K562 (cell line): Measurements from ENCODE around the gene S100A2. TPM values are rescaled to one million over a fixed set of nuclear protein-coding genes. Genes with fewer than 3 reads are reported as not detected.

ENCODE experiments used
- ATAC-seq: fragments of 200-7000 bp; cut with Tn5 transposase; 3 replicates; pipeline ENCODE4 v1.9.1; 2020; ENCODE audit warnings: moderate library complexity
- BruUV-seq: library from RNA; stranded (reverse); fragments of 400-500 nt; replicated peaks from 2 replicates; lab custom pipeline; 2021; lab: Mats Ljungman, UMichigan
- CTCF ChIA-PET: fragments of 300-600 bp; formaldehyde crosslinking; extraction: SDS; loops from one replicate; lab custom pipeline; 2021; ENCODE audit warnings: low intra/inter-chr PET ratio; lab: Yijun Ruan, JAX
- POLR2A ChIA-PET: fragments of 300-600, 350-650 bp; sonication (Branson Sonifier 250); formaldehyde crosslinking; extraction: SDS; loops from one replicate; lab custom pipeline; 2021; ENCODE audit warnings: antibody characterized with exemption, inconsistent platforms; lab: Yijun Ruan, JAX
- DNase-seq, 4 experiments: peaks; one replicate each; pipeline versions ENCODE4 v3.0.0 to v3.0.0-alpha.2; 2011 to 2018; ENCODE audit warnings: low spot score in 3 of 4, mixed read lengths in 3 of 4; ENCODE audit errors: extremely low read depth in 1 of 4
- FAIRE-seq: peaks from 2 replicates; lab custom pipeline; 2011; peaks lifted over from hg19 to GRCh38; lab: Jason Lieb, UNC
- H2AFZ ChIP-seq: 2 replicates; pipeline ENCODE4 v1.6.0; 2011; ENCODE audit warnings: low read depth, low read length, control low read depth, inconsistent platforms
- H3K27ac ChIP-seq: fragments of 200-600 bp; 3 replicates; pipeline ENCODE4 v1.8.0; 2011; ENCODE audit warnings: low read depth, mild to moderate bottlenecking, control low read depth, inconsistent platforms, low read length, moderate library complexity, mixed read lengths; ENCODE audit errors: extremely low read depth
- H3K27me3 ChIP-seq, 2 experiments: fragments of 300-600 bp in 1 of 2; 2 replicates in 1 of 2; 3 replicates in 1 of 2; pipeline versions ENCODE4 v1.6.0 to v1.8.0; 2011; ENCODE audit warnings: inconsistent platforms in 2 of 2, low read length in 2 of 2, mild to moderate bottlenecking in 1 of 2, mixed read lengths in 1 of 2, moderate library complexity in 1 of 2; ENCODE audit not compliant: control insufficient read depth in 2 of 2, insufficient read depth in 2 of 2
- H3K36me3 ChIP-seq: fragments of 300-600 bp; 3 replicates; pipeline ENCODE4 v1.8.0; 2011; ENCODE audit warnings: mild to moderate bottlenecking, low read length, inconsistent platforms; ENCODE audit not compliant: control insufficient read depth, insufficient read depth
- H3K4me1 ChIP-seq, 2 experiments: fragments of 200-600 bp in 1 of 2; replicated peaks in 1 of 2; 2 replicates in 1 of 2; 3 replicates in 1 of 2; pipeline versions ENCODE4 v1.5.1 to v1.8.0; 2011; ENCODE audit warnings: inconsistent platforms in 2 of 2, low read length in 2 of 2, mild to moderate bottlenecking in 1 of 2, mixed read lengths in 1 of 2, moderate library complexity in 1 of 2; ENCODE audit not compliant: control insufficient read depth in 2 of 2, insufficient read depth in 2 of 2
- H3K4me2 ChIP-seq: 2 replicates; pipeline ENCODE4 v1.6.1; 2011; ENCODE audit warnings: low read length, control low read depth, inconsistent platforms, mixed read lengths; ENCODE audit not compliant: insufficient read depth
- H3K4me3 ChIP-seq: fragments of 200-600 bp; sonication (generic), shearing (Covaris generic); 2 replicates; pipeline ENCODE4 v1.5.1; 2016; ENCODE audit warnings: control low read depth, inconsistent platforms
- H3K79me2 ChIP-seq: fragments of 200-600 bp; 3 replicates; pipeline ENCODE4 v1.8.0; 2011; ENCODE audit warnings: low read length, inconsistent platforms; ENCODE audit not compliant: control insufficient read depth, insufficient read depth
- H3K9ac ChIP-seq, 2 experiments: 2 replicates each; pipeline versions ENCODE4 v1.6.0 to v1.6.1; 2011; ENCODE audit warnings: low read depth in 2 of 2, low read length in 2 of 2, control low read depth in 1 of 2, inconsistent platforms in 1 of 2, mild to moderate bottlenecking in 1 of 2, mixed read lengths in 1 of 2; ENCODE audit not compliant: insufficient read depth in 1 of 2
- H3K9me1 ChIP-seq: one replicate; pipeline ENCODE4 v1.6.0; 2011; ENCODE audit warnings: inconsistent platforms, mild to moderate bottlenecking, low read length, moderate library complexity; ENCODE audit not compliant: control insufficient read depth, insufficient read depth
- H3K9me3 ChIP-seq: replicated peaks from 2 replicates; pipeline ENCODE4 v1.5.1; 2011; ENCODE audit warnings: low read depth, low read length, inconsistent platforms; ENCODE audit not compliant: control insufficient read depth, insufficient read depth
- H4K20me1 ChIP-seq: replicated peaks from 2 replicates; pipeline ENCODE4 v1.6.1; 2011; ENCODE audit warnings: low read length, inconsistent platforms, mixed read lengths; ENCODE audit not compliant: control insufficient read depth, insufficient read depth
- BCOR ChIP-seq: fragments of 450-650 bp; IDR thresholded peaks from 2 replicates; pipeline ENCODE4 v1.6.1; 2016
- CHD4 ChIP-seq: fragments of 200-600 bp; sonication (generic); IDR thresholded peaks from 3 replicates; pipeline ENCODE4 v1.6.1; 2012; ENCODE audit warnings: low read depth, mild to moderate bottlenecking, mixed read lengths, low read length, inconsistent platforms; ENCODE audit not compliant: insufficient read depth, insufficient replicate concordance, poor library complexity, severe bottlenecking
- DPF2 ChIP-seq: fragments of 450-650 bp; IDR thresholded peaks from 2 replicates; pipeline ENCODE4 v1.6.1; 2016
- FOS ChIP-seq: IDR thresholded peaks from 3 replicates; pipeline ENCODE4 v1.6.1; 2011; ENCODE audit not compliant: insufficient read length; ENCODE audit errors: extremely low read depth
- FOSL1 ChIP-seq: fragments of 200-800 bp; sonication (Bioruptor generic); conservative IDR thresholded peaks from 2 replicates; pipeline ENCODE4 v1.6.1; 2016; ENCODE audit warnings: missing genetic modification characterization, missing compliant biosample characterization
- HDAC1 ChIP-seq, 2 experiments: fragments of 450-650 bp; IDR thresholded peaks; 2 replicates each; pipeline ENCODE4 v1.6.1; 2016 to 2017; ENCODE audit warnings: inconsistent platforms in 1 of 2, mild to moderate bottlenecking in 1 of 2, moderate library complexity in 1 of 2
- MAFG ChIP-seq: fragments of 450-650 bp; conservative IDR thresholded peaks from 2 replicates; pipeline ENCODE4 v1.6.1; 2016; ENCODE audit warnings: missing genetic modification characterization, missing compliant biosample characterization
- MXI1 ChIP-seq: IDR thresholded peaks from 2 replicates; pipeline ENCODE4 v1.6.1; 2011; ENCODE audit warnings: low read depth, mild to moderate bottlenecking, improper control_type of control experiment, low read length
- NFE2 ChIP-seq: IDR thresholded peaks from 2 replicates; pipeline ENCODE4 v1.6.1; 2014; ENCODE audit warnings: antibody characterized with exemption, low read depth
- PTBP1 ChIP-seq: fragments of 200-400 bp; formaldehyde crosslinking; IDR thresholded peaks from 2 replicates; pipeline ENCODE4 v1.6.1; 2017; ENCODE audit warnings: low read depth, low read length
- RBBP5 ChIP-seq: fragments of 200-600 bp; sonication (generic); IDR thresholded peaks from 2 replicates; pipeline ENCODE4 v1.6.1; 2012; ENCODE audit warnings: borderline replicate concordance, mild to moderate bottlenecking, low read length, control low read depth, inconsistent platforms; ENCODE audit not compliant: insufficient read depth, poor library complexity, severe bottlenecking
- RCOR1 ChIP-seq, 2 experiments: IDR thresholded peaks; 2 replicates each; pipeline ENCODE4 v1.6.1; 2012; ENCODE audit warnings: low read depth in 2 of 2, low read length in 2 of 2, borderline replicate concordance in 1 of 2, improper control_type of control experiment in 1 of 2
- SMARCA5 ChIP-seq: fragments of 450-650 bp; IDR thresholded peaks from 2 replicates; pipeline ENCODE4 v1.6.1; 2016
- ZC3H4 ChIP-seq: sonication (generic); formaldehyde crosslinking; IDR thresholded peaks from 2 replicates; pipeline ENCODE4 v1.9.0; 2021; ENCODE audit warnings: missing genetic modification reagents, borderline replicate concordance
- ZNF316 ChIP-seq: fragments of 450-650 bp; IDR thresholded peaks from 2 replicates; pipeline ENCODE4 v1.6.1; 2016
- ZNF41 ChIP-seq: fragments of 250-450 bp; sonication (Bioruptor Pico); conservative IDR thresholded peaks from 2 replicates; pipeline ENCODE4 v1.4.0; 2020; ENCODE audit warnings: mild to moderate bottlenecking
- ZNF445 ChIP-seq: fragments of 250-450 bp; sonication (Bioruptor Pico); IDR thresholded peaks from 2 replicates; pipeline ENCODE4 v1.4.0; 2020; ENCODE audit warnings: low read depth, mild to moderate bottlenecking, moderate library complexity
- ZNF518B ChIP-seq: fragments of 250-450 bp; sonication (Bioruptor Pico); IDR thresholded peaks from 2 replicates; pipeline ENCODE4 v1.5.0; 2021; ENCODE audit warnings: mild to moderate bottlenecking, moderate library complexity
- ZNF707 ChIP-seq: fragments of 250-450 bp; sonication (Bioruptor Pico); conservative IDR thresholded peaks from 2 replicates; pipeline ENCODE4 v1.8.0; 2022; ENCODE audit warnings: inconsistent platforms, mild to moderate bottlenecking, moderate library complexity
- WGBS: fragments of 100-300 bp; shearing (Covaris generic); methylation state at CpG from one replicate; pipeline ENCODE4 v1.1.6; 2016; ENCODE audit warnings: low coverage, mixed read lengths; ENCODE audit not compliant: insufficient coverage; ENCODE audit errors: missing lambda C conversion rate; 5-methylcytosine and 5-hydroxymethylcytosine counted together
- in situ Hi-C: fragments of 300-500 bp; cut with MboI; formaldehyde crosslinking; loops from 4 replicates; pipeline ENCODE4 v1.15.0; 2018; ENCODE audit warnings: inconsistent platforms, mixed read lengths
- intact Hi-C: fragments of 100-400 bp; cut with micrococcal nuclease; formaldehyde crosslinking; loops from 2 replicates; pipeline ENCODE4 v1.14.2; 2022
- polyA plus RNA-seq, 8 experiments: library from polyadenylated mRNA; depleted of rRNA in 4 of 8; stranded (reverse) in 5 of 8; unstranded in 3 of 8; fragments of >200 nt; fragmentation: Nextera tagmentation in 2 of 8; fragmentation: Illumina TruSeq in 1 of 8; extraction: Ambion mirVana in 2 of 8; extraction: Trizol in 1 of 8; gene quantifications; 2 replicates each; pipeline versions ENCODE4 v1.2.1 to v1.2.3, GENCODE V29; 2011 to 2014; ENCODE audit warnings: inconsistent platforms in 1 of 8, missing spikeins in 1 of 8
- total RNA-seq, 7 experiments: library from RNA; depleted of rRNA in 6 of 7; stranded (reverse); fragments of >200 nt in 6 of 7; fragmentation: Illumina TruSeq in 2 of 7; extraction: Trizol in 2 of 7; gene quantifications; 2 replicates each; pipeline versions ENCODE4 v1.2.1 to v1.2.3, GENCODE V29; 2011 to 2021; ENCODE audit warnings: low replicate concordance in 1 of 7

Gene S100A2
- total and polyA plus RNA-seq, 9 of the 15 experiments (the other 6 are each of a cell fraction or from before 2014, with no cell fraction given), result 0.28 to 0.65 (median 0.44) TPM; not detected in 4

- in situ Hi-C loops, result no loop called here
- no TSS peak for BruUV-seq
- H3K27me3 ChIP-seq, result no peaks in the 10 kb centered on the region
- POLR2A ChIA-PET, result interaction anchor here (0.7 kb wide), 1 partner anchor 919 kb away, joined by 3 read pairs; no protein-coding TSS in a partner anchor
- WGBS, result 62% methylated on average over 19 of the region's 19 CpGs
- H3K4me3 ChIP-seq, result no peak overlapping the region
- FAIRE-seq (no peak), DNase-seq (no peak), ATAC-seq (0 out of 3 replicates have a peak, but pooled peaks have one; percentile 4)
- CTCF ChIA-PET, result no interaction called here
- no peaks in the 10 kb centered on the region for H4K20me1 ChIP-seq
- intact Hi-C loops, result no loop called here
- H3K36me3 ChIP-seq, result no peaks in the 10 kb centered on the region
- H3K27ac ChIP-seq, result no peak overlapping the region
- H3K4me1 ChIP-seq, result peaks cover 57 to 67% of the 10 kb centered on the region in 2 experiments
- no peaks in the 10 kb centered on the region for H3K9me3 ChIP-seq
- no peak overlapping the region for H3K4me2 ChIP-seq
- H3K79me2 ChIP-seq, result no peaks in the 10 kb centered on the region
- no peaks in the 10 kb centered on the region for H3K9me1 ChIP-seq
- H2AFZ ChIP-seq, result peak overlapping the region; percentile 34
- H3K9ac ChIP-seq, result peak overlapping the region in 1 of 2 experiments; percentile 82; a peak in 3 of 4 replicates
- TF ChIP-seq RCOR1 (IDR thresholded peaks at IDR 0.05; ENCODE audit: borderline replicate concordance in 1 of 2, low read depth in 2 of 2, low read length in 2 of 2) (peak in 1 of 2 experiments; percentile 69; a peak in 1 of 4 replicates), CHD4 (peak; percentile 37), ZNF518B (CRISPR knock-in tag) (no peak), FOSL1 (no peak), BCOR (peak; percentile 98), HDAC1 (IDR thresholded peaks at IDR 0.05) (peak in 1 of 2 experiments; percentile 15; a peak in 1 of 4 replicates), ZNF707 (CRISPR knock-in tag) (no peak), FOS (no peak), PTBP1 (0 out of 2 replicates have a peak, but pooled peaks have one; percentile 54), DPF2 (0 out of 2 replicates have a peak, but pooled peaks have one; percentile 31), ZNF316 (peak; percentile 64), MAFG (tag) (peak; percentile 52; the same call in 1 of the 2 replicates), SMARCA5 (peak; percentile 83), NFE2 (peak; percentile 51; the same call in 1 of the 2 replicates), RBBP5 (no peak), ZNF445 (CRISPR knock-in tag) (no peak), MXI1 (no peak), ZC3H4 (no peak), ZNF41 (no peak)
These were observed 17.8 kb downstream of the S100A2 start for GRCh38 chr1:153547560-153548551.
